ENCODE data around the gene SCNN1B.
"Not testable (repeated sequence)": the region's sequence is repeated elsewhere in the genome, so short reads cannot be mapped to it uniquely, and the experiment has no call there.

The SCNN1B gene, protein sequence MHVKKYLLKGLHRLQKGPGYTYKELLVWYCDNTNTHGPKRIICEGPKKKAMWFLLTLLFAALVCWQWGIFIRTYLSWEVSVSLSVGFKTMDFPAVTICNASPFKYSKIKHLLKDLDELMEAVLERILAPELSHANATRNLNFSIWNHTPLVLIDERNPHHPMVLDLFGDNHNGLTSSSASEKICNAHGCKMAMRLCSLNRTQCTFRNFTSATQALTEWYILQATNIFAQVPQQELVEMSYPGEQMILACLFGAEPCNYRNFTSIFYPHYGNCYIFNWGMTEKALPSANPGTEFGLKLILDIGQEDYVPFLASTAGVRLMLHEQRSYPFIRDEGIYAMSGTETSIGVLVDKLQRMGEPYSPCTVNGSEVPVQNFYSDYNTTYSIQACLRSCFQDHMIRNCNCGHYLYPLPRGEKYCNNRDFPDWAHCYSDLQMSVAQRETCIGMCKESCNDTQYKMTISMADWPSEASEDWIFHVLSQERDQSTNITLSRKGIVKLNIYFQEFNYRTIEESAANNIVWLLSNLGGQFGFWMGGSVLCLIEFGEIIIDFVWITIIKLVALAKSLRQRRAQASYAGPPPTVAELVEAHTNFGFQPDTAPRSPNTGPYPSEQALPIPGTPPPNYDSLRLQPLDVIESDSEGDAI

DNA sequence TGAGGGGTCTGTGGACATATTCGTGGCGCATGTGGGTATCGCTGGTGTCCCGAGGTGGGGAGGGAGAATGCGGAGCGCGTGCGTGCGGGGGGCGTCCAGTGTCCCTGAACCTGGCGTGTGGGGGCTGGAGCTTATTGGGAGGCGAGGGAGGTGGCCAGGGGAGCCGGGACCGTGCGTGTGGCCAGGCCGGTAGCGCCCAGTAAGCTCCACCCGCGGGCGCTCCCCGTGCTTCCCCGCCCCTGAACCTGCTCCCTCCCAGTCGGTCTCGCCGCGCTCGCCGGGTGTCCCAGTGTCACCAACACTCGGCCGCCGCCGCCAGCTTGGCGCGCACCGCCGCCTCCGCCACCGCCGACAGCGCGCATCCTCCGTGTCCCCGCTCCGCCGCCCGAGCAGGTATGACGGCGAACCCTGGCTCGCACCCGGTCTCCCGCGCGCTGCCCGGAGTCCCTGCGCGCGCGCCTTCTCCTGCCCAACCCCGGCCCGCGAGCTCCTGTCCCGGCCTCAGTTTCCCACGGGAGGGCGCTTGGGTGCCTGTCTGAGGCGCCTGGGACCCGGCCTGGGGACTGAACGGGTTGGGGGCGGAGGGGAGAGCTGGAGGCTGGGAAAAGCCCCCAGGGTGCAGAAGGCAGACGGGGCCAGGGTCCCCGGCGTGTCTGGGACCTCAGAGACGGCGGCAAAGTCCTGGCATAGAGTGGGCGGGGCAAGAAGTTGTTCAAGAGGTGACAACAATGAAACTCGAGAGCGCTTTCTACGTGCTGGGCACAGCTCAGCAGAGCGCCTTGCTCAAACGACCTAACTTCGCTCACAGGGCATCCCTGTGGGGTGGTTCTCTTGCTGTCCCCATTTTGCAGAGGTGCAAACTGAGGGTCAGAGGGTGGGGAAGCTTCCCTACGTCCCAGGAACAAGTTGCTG lies at the start of gene SCNN1B:
SCNN1B (plus strand) TSS at position 258 of the 912 bp plus-strand sequence. CDS start 46,298 bp downstream, outside the sequence.
- in situ Hi-C loops (cut with MboI; ENCODE audit: low sequenced_read_pairs) = no loop called here

DNA sequence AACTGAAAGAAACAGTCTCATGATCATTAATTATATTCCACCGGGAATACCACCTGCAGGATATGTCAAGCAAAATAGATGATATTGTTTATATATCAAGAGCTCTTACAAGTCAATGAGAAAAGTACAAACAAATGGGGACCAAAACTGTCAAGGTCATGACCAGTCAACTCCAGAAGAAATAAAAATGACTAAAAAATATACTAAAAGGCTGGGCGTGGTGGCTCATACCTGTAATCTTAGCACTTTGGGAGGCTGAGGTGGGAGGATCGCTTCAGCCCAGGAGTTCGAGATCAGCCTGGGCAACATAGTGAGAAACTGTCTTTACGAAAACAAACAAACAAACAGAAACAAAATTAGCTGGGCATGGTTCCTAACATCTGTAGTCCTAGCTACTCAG lies 49.8 kb upstream of the SCNN1B start:
- in situ Hi-C loops (cut with MboI; ENCODE audit: low sequenced_read_pairs) = no loop called here

DNA sequence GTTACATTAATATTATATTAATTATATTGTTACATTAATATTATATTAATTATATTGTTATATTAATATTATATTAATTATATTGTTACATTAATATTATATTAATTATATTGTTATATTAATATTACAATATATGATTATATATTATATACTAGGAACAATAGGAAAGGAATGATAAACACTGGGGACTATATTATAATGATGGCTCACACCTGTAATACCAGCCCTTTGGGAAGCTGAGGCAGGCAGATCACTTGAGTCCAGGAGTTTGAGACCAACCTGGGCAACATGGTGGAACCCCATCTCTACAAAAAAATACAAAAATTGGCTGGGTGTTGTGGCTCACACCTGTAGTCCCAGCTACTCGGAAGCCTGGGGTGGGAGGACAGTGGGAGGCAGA lies 48.5 kb upstream of the SCNN1B start:
- in situ Hi-C loops (cut with MboI; ENCODE audit: low sequenced_read_pairs) = not testable (repeated sequence)

DNA sequence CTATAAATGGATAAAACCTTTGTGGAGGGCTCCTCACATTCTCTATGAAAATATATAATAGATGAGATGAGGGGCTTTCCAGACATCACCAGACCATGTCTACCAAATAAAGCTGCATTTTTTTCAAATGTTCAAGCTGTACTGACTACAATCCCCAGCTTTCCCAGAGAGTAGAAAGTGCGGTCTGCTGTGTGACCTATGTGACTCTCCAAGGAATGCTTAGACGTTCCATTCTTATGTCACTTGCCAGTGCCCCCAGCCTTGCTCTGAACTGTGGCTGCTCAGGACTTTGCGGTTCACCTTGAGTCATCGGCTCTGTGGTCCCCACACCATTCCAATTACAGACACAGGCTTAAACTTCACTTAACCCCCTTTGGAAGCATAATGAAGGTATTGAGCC lies 47.8 kb upstream of the SCNN1B start:
- in situ Hi-C loops (cut with MboI; ENCODE audit: low sequenced_read_pairs) = no loop called here

DNA sequence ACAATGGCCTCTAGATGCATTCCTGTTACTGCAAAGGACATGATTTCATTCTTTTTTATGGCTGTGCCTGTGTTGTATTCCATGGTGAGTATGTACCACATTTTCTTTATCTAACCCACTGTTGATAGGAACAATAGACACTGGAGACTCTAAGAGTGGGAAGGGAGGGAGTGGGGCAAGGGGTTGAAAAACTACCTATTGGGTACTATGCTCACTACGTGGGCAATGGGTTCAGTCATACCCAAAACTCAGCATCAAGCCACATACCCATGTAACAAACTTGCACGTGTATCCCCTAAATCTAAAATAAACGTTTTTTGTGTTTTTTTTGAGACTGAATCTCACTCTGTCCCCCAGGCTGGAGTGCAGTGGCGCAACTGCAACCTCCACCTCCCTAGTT lies 47.1 kb upstream of the SCNN1B start:
- in situ Hi-C loops (cut with MboI; ENCODE audit: low sequenced_read_pairs) = no loop called here

DNA sequence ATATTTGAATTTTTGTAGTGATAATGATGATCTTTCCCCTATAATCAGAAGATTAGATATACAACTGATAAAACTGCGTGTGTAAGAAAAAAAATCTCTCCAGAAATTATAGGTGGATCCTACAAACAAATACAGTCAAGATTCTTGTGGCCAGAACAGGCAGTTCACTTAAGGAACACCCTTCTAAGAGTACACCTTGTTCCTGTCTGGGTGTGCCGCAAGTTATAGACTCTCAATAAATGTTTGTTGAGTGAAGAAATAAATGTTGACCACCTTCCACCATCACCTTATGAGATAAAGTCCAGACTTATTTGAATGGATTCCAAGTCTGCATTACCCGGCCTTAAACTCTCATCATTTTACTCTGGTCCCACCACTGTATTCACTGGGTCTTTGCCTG lies 45.7 kb upstream of the SCNN1B start:
- in situ Hi-C loops (cut with MboI; ENCODE audit: low sequenced_read_pairs) = no loop called here

DNA sequence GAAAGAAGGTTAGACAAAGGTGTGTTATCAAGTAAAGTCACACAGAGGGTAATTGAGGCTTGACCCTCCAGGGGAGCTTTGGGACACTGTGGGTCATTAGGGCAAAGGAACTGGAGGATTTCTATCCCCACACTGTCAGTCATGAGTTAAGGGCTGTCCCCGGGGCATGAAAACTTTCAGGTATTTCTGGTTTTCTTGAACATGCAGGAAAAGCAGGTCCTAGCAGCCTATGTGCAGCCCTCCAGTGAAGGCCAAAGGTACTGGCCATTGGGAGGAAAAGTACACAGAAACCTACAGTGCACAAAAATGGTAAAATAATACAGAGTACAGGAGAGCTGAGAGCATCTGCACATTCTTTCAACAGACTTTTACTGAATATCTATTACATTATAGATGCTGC lies 44.4 kb upstream of the SCNN1B start:
- in situ Hi-C loops (cut with MboI; ENCODE audit: low sequenced_read_pairs) = no loop called here

DNA sequence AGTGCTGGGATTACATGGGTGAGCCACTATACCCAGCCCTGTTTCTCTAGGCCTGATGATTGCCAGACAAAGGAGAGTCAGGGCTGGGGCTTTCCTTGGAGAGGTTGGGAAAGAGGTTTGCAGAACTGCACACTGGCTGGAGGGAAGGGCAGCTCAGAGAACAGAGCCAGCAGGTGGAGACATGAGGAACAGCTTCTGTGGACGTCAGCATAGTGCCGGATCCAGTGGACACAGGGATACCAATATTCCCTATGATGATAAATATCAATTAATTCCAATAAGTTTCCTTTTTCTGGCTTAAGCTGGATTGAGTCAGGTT lies 43.2 kb upstream of the SCNN1B start:
- in situ Hi-C loops (cut with MboI; ENCODE audit: low sequenced_read_pairs) = no loop called here

DNA sequence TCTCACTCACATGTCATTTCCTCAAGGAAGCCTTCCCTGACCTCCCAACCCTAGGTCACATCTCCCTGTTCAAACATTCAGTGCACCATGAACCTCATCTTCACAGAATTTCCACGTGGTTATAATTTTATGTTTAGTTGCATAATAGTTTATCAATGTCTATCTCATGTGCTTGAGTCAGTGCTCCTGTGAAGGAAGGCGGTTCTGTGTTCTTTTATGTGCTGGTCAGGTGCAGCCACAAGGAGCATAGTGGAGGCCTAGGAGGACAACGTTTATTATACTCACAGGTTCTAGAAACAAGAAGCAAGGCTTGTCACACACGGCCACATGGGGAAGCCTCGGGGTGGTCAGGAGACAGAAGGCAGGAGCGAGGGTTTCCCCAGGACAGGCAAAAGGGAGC lies 34.5 kb upstream of the SCNN1B start:
- in situ Hi-C loops (cut with MboI; ENCODE audit: low sequenced_read_pairs) = no loop called here

DNA sequence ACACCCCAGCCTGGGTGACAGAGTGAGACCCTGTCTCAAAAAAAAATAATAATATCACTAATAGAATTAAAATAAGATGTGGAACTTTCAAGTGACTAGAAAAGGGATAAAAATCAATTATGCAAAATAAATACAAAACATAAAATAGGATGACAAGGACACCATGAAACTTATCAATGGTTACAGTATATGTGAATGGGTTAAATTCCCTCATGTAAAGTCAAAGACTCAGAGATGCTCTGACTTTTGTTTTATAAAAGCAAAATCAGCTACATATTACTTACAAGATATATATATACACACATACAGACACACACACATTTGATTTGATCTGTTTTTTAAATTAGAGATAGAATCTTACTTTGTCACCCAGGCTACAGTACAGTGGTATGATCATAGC lies 33.5 kb upstream of the SCNN1B start:
- in situ Hi-C loops (cut with MboI; ENCODE audit: low sequenced_read_pairs) = no loop called here

DNA sequence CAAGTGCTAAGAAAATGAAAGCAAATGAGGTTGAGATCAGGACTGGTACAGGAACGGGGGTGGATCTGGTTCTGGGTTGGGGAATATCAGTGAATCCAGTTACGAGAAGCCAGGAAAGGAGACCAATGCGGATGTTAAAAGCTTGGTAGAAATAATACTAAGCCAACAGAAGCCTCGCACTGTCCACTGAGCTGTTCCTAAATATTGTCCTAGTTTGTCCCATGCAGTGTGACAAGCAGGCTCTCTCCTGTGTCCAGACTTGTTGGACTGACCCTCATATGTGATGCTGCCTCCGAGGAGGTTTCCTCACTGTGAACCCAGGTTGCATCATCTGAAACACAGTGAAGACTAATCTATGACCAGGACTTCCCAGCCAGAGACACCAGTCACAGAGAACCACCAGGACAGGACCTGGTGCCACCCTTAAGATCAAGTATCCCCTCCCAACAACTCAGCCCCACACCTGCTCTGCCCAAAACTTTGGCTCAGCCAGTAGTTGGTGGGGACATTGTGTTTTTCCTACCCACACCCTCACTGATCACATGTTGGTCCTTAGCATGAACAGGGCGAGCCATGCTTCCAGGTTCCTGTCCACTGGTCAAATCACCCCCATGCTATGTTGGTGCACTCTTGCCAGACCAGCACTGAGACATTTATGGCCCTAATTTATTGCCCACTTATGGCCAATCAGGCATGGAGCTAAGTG lies 32.7 kb upstream of the SCNN1B start:
- in situ Hi-C loops (cut with MboI; ENCODE audit: low sequenced_read_pairs) = no loop called here

DNA sequence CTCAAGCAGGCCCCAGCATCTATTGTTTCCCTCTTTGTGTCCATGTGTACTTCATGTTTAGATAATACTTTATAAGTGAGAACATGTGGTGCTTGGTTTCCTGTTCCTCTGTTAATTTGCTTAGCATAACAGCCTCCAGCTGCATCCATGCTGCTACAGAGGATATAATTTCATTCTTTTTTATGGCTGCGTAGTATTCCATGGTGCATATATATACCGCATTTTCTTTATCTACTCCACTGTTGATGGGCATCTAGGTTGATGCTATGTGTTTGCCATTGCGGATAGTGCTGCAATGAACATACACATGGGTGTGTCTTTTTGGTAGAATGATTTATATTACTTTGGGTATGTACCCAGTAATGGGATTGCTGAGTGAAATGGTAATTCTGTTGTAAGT lies 31.4 kb upstream of the SCNN1B start:
- in situ Hi-C loops (cut with MboI; ENCODE audit: low sequenced_read_pairs) = no loop called here

DNA sequence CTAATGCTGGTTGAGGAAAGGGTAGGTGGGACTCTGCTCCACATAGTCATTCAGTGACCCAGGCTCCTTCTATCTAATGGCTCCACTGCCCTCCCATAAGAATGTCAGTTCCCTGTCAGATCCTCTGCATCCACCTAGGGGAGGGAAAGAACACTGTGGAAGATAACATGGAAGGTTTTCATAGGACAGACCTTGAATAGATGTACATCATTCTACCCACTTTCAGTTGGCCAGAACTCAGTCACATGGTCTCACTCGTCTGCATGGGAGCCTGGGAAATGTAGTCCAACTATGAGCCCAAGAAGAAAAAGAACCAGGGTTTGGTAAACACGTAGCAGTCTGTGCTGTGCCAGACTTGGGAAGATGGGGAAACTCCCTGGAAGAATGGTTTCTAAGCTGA lies 27.1 kb upstream of the SCNN1B start:
- in situ Hi-C loops (cut with MboI; ENCODE audit: low sequenced_read_pairs) = no loop called here

DNA sequence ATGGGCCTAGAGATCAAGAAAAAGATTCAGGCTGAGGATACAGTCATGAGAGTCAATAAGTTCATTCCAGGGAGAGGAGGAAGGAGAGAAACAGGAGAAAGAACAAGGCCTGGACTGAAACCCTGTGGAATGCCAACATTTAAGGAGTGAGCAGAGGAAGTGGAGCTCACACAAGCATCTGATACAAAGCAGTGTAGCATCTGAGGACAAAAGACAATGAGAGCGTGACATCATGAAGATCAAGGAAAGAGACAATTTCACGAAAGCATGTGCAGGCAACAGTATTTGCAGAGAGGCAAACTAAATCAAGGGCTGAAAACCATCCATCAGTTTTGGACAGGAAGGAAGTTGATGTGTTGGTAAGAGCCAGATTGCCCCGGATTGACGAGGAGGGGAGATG lies 25.3 kb upstream of the SCNN1B start:
- in situ Hi-C loops (cut with MboI; ENCODE audit: low sequenced_read_pairs) = no loop called here

DNA sequence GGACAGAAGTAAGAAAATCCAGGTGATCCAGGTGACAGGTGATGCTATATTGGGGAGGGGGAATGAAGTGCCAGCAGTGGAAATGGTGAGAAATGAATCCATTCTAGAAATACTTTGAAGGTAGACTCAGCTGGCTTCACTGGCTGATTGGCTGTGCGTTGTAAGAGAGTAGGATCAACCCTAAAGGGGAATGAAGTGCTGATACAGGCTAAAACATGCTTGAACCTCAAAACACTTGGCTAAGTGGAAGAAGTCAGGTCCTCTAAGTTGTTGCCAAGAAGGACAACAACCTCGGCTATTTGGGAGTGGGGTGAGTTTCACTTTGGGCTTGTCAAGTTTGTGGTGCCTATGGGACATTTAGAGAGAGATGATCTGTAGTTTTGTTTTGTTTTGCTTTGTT lies 24.1 kb upstream of the SCNN1B start:
- in situ Hi-C loops (cut with MboI; ENCODE audit: low sequenced_read_pairs) = no loop called here

DNA sequence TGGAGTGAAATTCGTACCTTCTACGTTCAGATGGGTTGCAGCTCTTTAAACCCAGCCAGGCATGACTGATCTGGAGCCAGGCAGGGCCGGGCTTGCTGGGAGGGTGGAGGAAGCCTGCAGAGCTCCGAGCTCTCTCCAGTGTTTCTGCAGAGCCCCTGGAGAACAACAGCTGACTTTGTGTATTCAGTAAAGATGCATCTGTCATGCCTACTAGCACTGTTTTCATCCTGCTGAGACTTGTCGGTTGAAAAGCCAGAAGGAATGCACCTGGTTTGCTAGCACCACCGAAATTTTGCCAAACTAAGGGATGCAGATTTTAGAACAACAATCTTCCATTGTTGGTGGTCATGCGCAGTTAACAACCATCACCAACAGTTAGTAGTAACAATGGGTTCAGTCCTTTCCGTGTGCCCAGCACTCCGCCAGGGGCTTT lies 22.4 kb upstream of the SCNN1B start:
- in situ Hi-C loops (cut with MboI; ENCODE audit: low sequenced_read_pairs) = no loop called here

DNA sequence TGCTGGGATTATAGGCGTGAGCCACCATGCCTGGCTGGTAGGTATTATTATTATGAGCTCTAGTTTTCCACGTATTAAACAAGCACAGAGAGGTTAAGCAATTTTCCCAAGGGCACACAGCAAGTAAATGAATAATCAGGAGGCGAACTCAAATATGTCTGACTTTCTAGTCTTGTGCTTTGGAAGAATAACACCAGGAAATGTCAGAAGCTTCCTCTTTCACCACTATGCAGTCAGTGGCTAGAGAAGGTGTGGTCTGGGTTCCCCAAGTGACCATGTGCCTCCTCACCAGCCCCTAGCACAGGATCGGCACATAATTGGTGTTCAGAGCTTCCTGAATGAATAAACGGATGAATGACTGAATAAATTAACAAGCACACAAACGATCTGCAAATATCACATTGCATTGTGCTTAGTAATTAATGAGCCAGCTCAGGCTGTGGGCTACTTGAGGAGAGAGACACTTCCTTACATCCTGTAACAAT lies 21.6 kb upstream of the SCNN1B start:
- in situ Hi-C loops (cut with MboI; ENCODE audit: low sequenced_read_pairs) = no loop called here

DNA sequence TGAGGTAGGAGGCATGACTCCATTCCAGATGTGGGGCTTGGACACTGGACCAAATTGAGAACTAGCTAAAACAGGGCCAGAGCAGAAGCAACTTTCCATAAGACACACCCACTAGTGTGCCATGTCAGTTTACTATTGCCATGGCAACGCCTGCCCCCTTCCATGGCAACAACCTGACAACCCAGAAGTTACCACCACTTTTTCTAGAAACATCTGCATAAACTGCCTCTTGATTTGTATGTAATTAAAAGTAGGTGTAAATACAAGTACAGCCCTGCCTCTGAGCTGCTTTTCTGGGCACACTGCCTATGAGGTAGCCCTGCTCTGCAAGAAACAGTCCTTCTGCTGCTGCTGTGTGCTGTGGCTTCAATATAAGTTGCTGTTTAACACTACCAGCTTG lies 19.5 kb upstream of the SCNN1B start:
- in situ Hi-C loops (cut with MboI; ENCODE audit: low sequenced_read_pairs) = no loop called here

DNA sequence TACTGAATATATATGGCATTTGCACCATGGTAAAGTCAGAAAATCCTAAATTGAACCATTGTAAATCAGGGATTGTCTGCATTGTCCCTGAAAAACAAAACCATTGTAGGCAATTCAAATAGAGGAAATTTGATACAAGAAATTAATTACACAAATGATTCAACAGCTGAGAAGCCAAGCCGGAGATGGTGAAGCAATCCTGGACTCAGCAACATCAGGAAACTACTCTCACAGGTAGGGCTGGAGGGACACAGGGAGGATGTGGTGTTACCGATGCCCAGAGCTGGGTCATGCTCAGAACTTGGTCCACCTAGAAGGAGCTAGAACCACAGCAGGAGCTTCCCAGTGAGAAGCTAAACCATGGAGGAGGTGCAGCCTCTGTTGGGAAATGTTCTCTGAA lies 18.5 kb upstream of the SCNN1B start:
- in situ Hi-C loops (cut with MboI; ENCODE audit: low sequenced_read_pairs) = no loop called here

DNA sequence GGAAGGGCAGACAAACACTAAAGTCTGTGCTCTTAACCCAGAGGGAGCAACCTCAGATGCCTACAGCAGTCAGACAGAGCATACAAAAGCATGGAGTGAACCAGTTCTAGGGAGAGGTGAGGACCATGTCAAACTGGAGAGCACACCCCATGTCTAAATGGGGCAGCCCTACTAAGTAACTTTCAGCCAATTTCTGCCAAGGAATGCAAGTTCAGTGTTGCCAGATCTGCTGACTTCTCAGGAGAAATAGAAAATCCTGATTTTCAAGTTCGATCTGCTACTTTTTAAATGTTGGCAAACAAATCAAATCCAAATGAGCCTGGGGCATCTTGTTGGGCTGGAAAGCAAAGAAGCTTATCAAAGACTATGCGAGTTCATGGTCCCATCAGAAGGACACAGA lies 17.5 kb upstream of the SCNN1B start:
- in situ Hi-C loops (cut with MboI; ENCODE audit: low sequenced_read_pairs) = no loop called here

DNA sequence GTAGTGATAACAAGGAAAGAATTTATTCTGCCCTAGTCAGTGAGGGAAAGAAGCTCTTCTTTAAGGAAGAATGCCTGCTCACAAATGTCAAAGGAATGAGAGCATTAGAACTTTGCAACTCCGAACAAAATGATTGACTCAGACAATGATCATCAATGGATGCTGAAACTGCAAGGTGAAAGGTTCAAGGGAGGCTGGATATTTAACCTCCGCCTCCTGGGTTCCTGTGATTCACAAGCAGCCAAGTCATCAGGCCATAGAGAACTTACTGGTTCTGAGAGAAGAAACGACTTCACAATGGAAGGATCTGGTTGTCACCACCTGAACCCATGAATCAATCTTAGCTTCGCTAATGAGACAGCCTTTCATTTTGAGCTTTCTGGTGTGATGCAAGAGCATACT lies 16.0 kb upstream of the SCNN1B start:
- in situ Hi-C loops (cut with MboI; ENCODE audit: low sequenced_read_pairs) = no loop called here
